B cell (primary cell): ENCODE data around the gene GYPC. TPM values are rescaled to one million over a fixed set of nuclear protein-coding genes. Genes with fewer than 3 reads are reported as not detected.

Experiments used
- ATAC-seq: fragments of 200-7000 bp; cut with Tn5 transposase; one replicate; pipeline ENCODE4 v1.10.0; 2021; ENCODE audit warnings: low read depth, mild to moderate bottlenecking, moderate number of reproducible peaks, moderate library complexity
- CTCF ChIA-PET: fragments of 350-600 bp; sonication (Branson Sonifier 250); formaldehyde crosslinking; loops from one replicate; lab custom pipeline; 2021; ENCODE audit warnings: antibody characterized with exemption, inconsistent platforms; lab: Charles Lee
- POLR2A ChIA-PET: fragments of 350-600 bp; sonication (Branson Sonifier 250); formaldehyde crosslinking; loops from one replicate; lab custom pipeline; 2021; ENCODE audit warnings: antibody characterized with exemption; lab: Charles Lee
- DNase-seq: peaks from one replicate; pipeline ENCODE4 v3.0.0; 2013
- H2AFZ ChIP-seq: 2 replicates; pipeline ENCODE4 v1.6.1; 2012; ENCODE audit warnings: mild to moderate bottlenecking, low read depth, low read length; ENCODE audit not compliant: insufficient read depth, poor library complexity, severe bottlenecking
- H3K27ac ChIP-seq, 2 donors: 1 replicate in 1 of 2; 2 replicates in 1 of 2; pipeline ENCODE4 v1.5.1; 2012 to 2013; ENCODE audit warnings: low read length in 2 of 2, mild to moderate bottlenecking in 2 of 2, moderate library complexity in 1 of 2
- H3K27me3 ChIP-seq, 4 experiments: fragments of 200-600 bp in 1 of 4; sonication (generic) in 1 of 4; replicated peaks in 1 of 4; 1 replicate in 2 of 4; 2 replicates in 2 of 4; pipeline versions ENCODE4 v1.6.1 to v1.7.0; 2013 to 2016; ENCODE audit warnings: low read length in 3 of 4, mild to moderate bottlenecking in 2 of 4, mixed read lengths in 1 of 4, moderate library complexity in 1 of 4; ENCODE audit not compliant: insufficient read depth in 4 of 4, control insufficient read depth in 3 of 4; ENCODE audit errors: control extremely low read depth in 1 of 4
- H3K36me3 ChIP-seq, 2 experiments: replicated peaks in 1 of 2; 1 replicate in 1 of 2; 2 replicates in 1 of 2; pipeline versions ENCODE4 v1.6.1 to v1.7.1; 2013; ENCODE audit warnings: low read length in 1 of 2; ENCODE audit not compliant: insufficient read depth in 2 of 2, control insufficient read depth in 1 of 2; ENCODE audit errors: control extremely low read depth in 1 of 2, extremely low read depth in 1 of 2
- H3K4me1 ChIP-seq, 2 donors: fragments of 200-600 bp in 1 of 2; sonication (generic) in 1 of 2; 1 replicate in 1 of 2; 2 replicates in 1 of 2; pipeline versions ENCODE4 v1.5.1 to v1.6.1; 2013 to 2017; ENCODE audit warnings: low read length in 2 of 2; ENCODE audit not compliant: control insufficient read depth in 2 of 2, insufficient read depth in 2 of 2
- H3K4me2 ChIP-seq: replicated peaks from 2 replicates; pipeline ENCODE3; 2012; ENCODE audit warnings: mild to moderate bottlenecking, low read depth, low read length; ENCODE audit not compliant: poor library complexity, severe bottlenecking
- H3K4me3 ChIP-seq, 5 experiments: fragments of 200-600 bp in 1 of 5; sonication (generic) in 1 of 5; 1 replicate in 3 of 5; 2 replicates in 2 of 5; pipeline versions ENCODE4 v1.5.1 to v1.7.0; 2011 to 2016; ENCODE audit warnings: low read length in 4 of 5, mild to moderate bottlenecking in 4 of 5, low read depth in 2 of 5, control low read depth in 1 of 5, moderate library complexity in 1 of 5; ENCODE audit not compliant: insufficient read depth in 1 of 5; ENCODE audit errors: control extremely low read depth in 1 of 5, extremely low read depth in 1 of 5
- H3K79me2 ChIP-seq: fragments of 200-600 bp; sonication (generic); one replicate; pipeline ENCODE4 v1.6.0; 2016; ENCODE audit warnings: low read length; ENCODE audit not compliant: control insufficient read depth, insufficient read depth
- H3K9ac ChIP-seq: fragments of 200-600 bp; sonication (generic); 2 replicates; pipeline ENCODE4 v1.6.1; 2017; ENCODE audit warnings: mild to moderate bottlenecking, low read length, moderate library complexity
- H3K9me3 ChIP-seq, 3 donors: one replicate each; pipeline versions ENCODE4 v1.6.1 to v1.7.1; 2013; ENCODE audit warnings: low read length in 2 of 3; ENCODE audit not compliant: control insufficient read depth in 2 of 3, insufficient read depth in 1 of 3; ENCODE audit errors: control extremely low read depth in 1 of 3
- H4K20me1 ChIP-seq: 2 replicates; pipeline ENCODE4 v1.6.0; 2012; ENCODE audit warnings: mild to moderate bottlenecking, low read length; ENCODE audit not compliant: insufficient read depth, control insufficient read depth, poor library complexity, severe bottlenecking
- H3K27ac Mint-ChIP-seq: one replicate; pipeline ENCODE4 v1.8.0; 2021; ENCODE audit warnings: mixed read lengths
- H3K27me3 Mint-ChIP-seq: one replicate; pipeline ENCODE4 v1.8.0; 2021; ENCODE audit warnings: mixed read lengths
- H3K4me1 Mint-ChIP-seq: one replicate; pipeline ENCODE4 v1.8.0; 2021; ENCODE audit warnings: mixed read lengths
- H3K4me3 Mint-ChIP-seq: one replicate; pipeline ENCODE4 v1.8.0; 2021; ENCODE audit warnings: mixed read lengths
- H3K9me3 Mint-ChIP-seq: one replicate; pipeline ENCODE4 v1.8.0; 2022; ENCODE audit warnings: mixed read lengths; ENCODE audit not compliant: insufficient read depth
- EZH2 ChIP-seq: IDR thresholded peaks from 2 replicates; pipeline ENCODE4 v1.6.1; 2012; ENCODE audit warnings: borderline replicate concordance, low read depth, mild to moderate bottlenecking, moderate library complexity, low read length; ENCODE audit not compliant: insufficient read depth, poor library complexity, severe bottlenecking
- WGBS: methylation state at CpG from one replicate; pipeline ENCODE4 v1.1.5; 2013; ENCODE audit warnings: missing lambda C conversion rate; ENCODE audit not compliant: insufficient coverage; 5-methylcytosine and 5-hydroxymethylcytosine counted together
- intact Hi-C: fragments of 100-400 bp; cut with micrococcal nuclease; formaldehyde crosslinking; loops from one replicate; pipeline ENCODE4 v1.10.0; 2022
- polyA plus RNA-seq: library from polyadenylated mRNA; depleted of rRNA; stranded (reverse); fragments of >200 nt; gene quantifications from 2 replicates; pipeline ENCODE4 v1.2.3, GENCODE V29; 2012
- total RNA-seq, 2 donors: library from RNA; stranded (reverse); fragments of 120-200 nt in 1 of 2; gene quantifications; 1 replicate in 1 of 2; 2 replicates in 1 of 2; pipeline versions ENCODE4 v1.2.3 to v1.2.4, GENCODE V29; 2013 to 2022
- TF ChIP-seq, protein P1 (sequence below): fragments of 200-600 bp; IDR thresholded peaks from one replicate; pipeline ENCODE4 v1.8.0; 2022; ENCODE audit warnings: antibody characterized with exemption, mild to moderate bottlenecking

The GYPC gene
- total and polyA plus RNA-seq, 2 donors (not counting 1 experiment from before 2014, with no cell fraction given), result 48.8 to 111 TPM

DNA sequence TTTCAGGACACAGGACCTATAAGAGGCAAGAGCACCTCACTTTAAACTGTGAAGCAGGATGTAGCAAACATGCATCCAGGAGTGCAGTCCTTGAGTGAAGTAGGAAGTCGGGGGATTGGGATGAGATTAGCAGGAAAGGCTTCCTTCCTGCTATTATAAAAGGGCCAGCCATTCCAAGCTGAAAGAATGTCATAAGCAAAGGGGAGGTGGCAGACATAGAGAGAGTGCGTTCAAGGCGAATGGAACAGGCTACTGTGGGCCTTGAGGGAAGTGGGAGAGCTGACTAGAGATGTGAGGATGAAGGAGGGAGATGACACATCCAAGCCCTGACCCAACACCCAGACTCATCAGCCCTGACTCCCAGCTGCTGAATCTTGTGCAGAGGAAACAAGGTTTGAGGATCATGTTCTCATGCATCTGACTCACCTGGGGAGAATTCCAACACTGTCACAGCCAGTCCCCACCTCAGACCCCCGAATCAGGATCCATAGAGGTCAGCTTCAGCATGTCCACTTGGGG lies 63.9 kb downstream of the GYPC start:
- WGBS, result 64% methylated on average over 4 of the region's 4 CpGs
- H3K27me3 Mint-ChIP-seq, result peaks cover 25% of the 10 kb centered on the region
- intact Hi-C loops, result no loop called here
- ATAC-seq, result no peak
- Histone ChIP-seq H2AFZ (no peak overlapping the region), H3K9ac (no peak overlapping the region), H3K27me3 (no peaks in the 10 kb centered on the region), H3K36me3 (no peaks in the 10 kb centered on the region), H3K79me2 (no peaks in the 10 kb centered on the region), H3K4me2 (no peak overlapping the region), H4K20me1 (no peaks in the 10 kb centered on the region), H3K4me3 (no peak overlapping the region), H3K4me1 (peaks cover 0 to 9% of the 10 kb centered on the region in 2 donors), H3K9me3 (peaks cover 0 to 4% (median 3%) of the 10 kb centered on the region in 3 donors), H3K27ac (no peak overlapping the region)
- POLR2A ChIA-PET, result no interaction called here
- no peak for TF ChIP-seq EZH2
- TF ChIP-seq, protein P1, sequence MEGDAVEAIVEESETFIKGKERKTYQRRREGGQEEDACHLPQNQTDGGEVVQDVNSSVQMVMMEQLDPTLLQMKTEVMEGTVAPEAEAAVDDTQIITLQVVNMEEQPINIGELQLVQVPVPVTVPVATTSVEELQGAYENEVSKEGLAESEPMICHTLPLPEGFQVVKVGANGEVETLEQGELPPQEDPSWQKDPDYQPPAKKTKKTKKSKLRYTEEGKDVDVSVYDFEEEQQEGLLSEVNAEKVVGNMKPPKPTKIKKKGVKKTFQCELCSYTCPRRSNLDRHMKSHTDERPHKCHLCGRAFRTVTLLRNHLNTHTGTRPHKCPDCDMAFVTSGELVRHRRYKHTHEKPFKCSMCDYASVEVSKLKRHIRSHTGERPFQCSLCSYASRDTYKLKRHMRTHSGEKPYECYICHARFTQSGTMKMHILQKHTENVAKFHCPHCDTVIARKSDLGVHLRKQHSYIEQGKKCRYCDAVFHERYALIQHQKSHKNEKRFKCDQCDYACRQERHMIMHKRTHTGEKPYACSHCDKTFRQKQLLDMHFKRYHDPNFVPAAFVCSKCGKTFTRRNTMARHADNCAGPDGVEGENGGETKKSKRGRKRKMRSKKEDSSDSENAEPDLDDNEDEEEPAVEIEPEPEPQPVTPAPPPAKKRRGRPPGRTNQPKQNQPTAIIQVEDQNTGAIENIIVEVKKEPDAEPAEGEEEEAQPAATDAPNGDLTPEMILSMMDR, result no peak
- peaks cover 1% of the 10 kb centered on the region for H3K9me3 Mint-ChIP-seq
- H3K4me1 Mint-ChIP-seq, result peaks cover 6% of the 10 kb centered on the region
- CTCF ChIA-PET, result no interaction called here
- no peak overlapping the region for H3K27ac Mint-ChIP-seq
- DNase-seq, result no peak
- no peak overlapping the region for H3K4me3 Mint-ChIP-seq

DNA sequence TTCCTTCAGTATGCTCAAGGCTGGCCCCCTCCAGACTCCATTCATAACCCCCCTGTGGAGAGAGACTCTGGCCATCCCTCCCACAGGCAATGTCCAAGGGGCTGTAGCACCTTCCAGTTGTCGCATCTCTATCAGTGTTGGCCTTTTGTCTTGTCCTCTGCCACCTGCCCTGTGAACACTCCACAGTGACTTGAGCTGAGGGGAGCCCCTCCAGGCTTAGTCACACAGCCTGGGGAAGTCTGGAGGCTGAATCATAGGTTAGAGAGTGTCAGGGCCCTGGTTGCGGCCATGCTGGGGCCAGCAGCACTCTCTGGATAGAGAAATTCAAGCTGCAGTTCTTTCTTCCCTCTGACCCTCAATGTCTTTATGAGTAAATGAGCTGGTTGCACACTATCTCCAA lies 64.7 kb downstream of the GYPC start:
- Mint-ChIP-seq H3K27ac (no peak overlapping the region), H3K4me1 (peaks cover 6% of the 10 kb centered on the region), H3K27me3 (peaks cover 25% of the 10 kb centered on the region), H3K9me3 (peaks cover 7% of the 10 kb centered on the region), H3K4me3 (no peak overlapping the region)
- no peak overlapping the region for H3K27ac ChIP-seq
- H3K79me2 ChIP-seq, result no peaks in the 10 kb centered on the region
- H3K9me3 ChIP-seq, result peaks cover 0 to 10% (median 4%) of the 10 kb centered on the region in 3 donors
- no peak overlapping the region for H3K9ac ChIP-seq
- POLR2A ChIA-PET, result no interaction called here
- no peak overlapping the region for H3K4me3 ChIP-seq
- ATAC-seq, result no peak
- no peaks in the 10 kb centered on the region for H3K27me3 ChIP-seq
- no peaks in the 10 kb centered on the region for H3K36me3 ChIP-seq
- no peak for DNase-seq
- no peak overlapping the region for H3K4me2 ChIP-seq
- H4K20me1 ChIP-seq, result no peaks in the 10 kb centered on the region
- 88% methylated on average over 1 of the region's 2 CpGs for WGBS
- H3K4me1 ChIP-seq, result peaks cover 0 to 9% of the 10 kb centered on the region in 2 donors
- TF ChIP-seq, protein P1, result no peak
- no peak for TF ChIP-seq EZH2
- intact Hi-C loops, result no loop called here
- no peak overlapping the region for H2AFZ ChIP-seq
- CTCF ChIA-PET, result no interaction called here
